GM23338 (cell line): ENCODE data around the gene ALDH16A1. TPM values are rescaled to one million over a fixed set of nuclear protein-coding genes. Genes with fewer than 3 reads are reported as not detected.

Experiments
- ATAC-seq: fragments of 200-7000 bp; cut with Tn5 transposase; 3 replicates; pipeline ENCODE4 v1.9.1; 2020
- DNase-seq: peaks from one replicate; pipeline ENCODE4 v3.0.0-alpha.2; 2015; ENCODE audit warnings: low spot score
- H2AFZ ChIP-seq: fragments of 200-600 bp; sonication (generic); 2 replicates; pipeline ENCODE4 v1.8.0; 2016; ENCODE audit warnings: antibody characterized with exemption, mild to moderate bottlenecking, moderate library complexity
- H3F3A ChIP-seq: fragments of 200-600 bp; sonication (generic); replicated peaks from 2 replicates; pipeline ENCODE4 v1.8.0; 2017; ENCODE audit warnings: antibody characterized with exemption, mixed run types, low read depth
- H3K27ac ChIP-seq: fragments of 200-600 bp; sonication (generic); 2 replicates; pipeline ENCODE4 v1.6.1; 2016; ENCODE audit warnings: low read depth
- H3K27me3 ChIP-seq: fragments of 200-600 bp; sonication (generic); 2 replicates; pipeline ENCODE4 v1.8.0; 2016; ENCODE audit warnings: mild to moderate bottlenecking, mixed run types, moderate library complexity; ENCODE audit not compliant: insufficient read depth
- H3K36me3 ChIP-seq: fragments of 200-600 bp; sonication (generic); 2 replicates; pipeline ENCODE4 v1.8.0; 2016; ENCODE audit warnings: mild to moderate bottlenecking; ENCODE audit not compliant: insufficient read depth
- H3K4me1 ChIP-seq: fragments of 200-600 bp; sonication (generic); 2 replicates; pipeline ENCODE4 v1.8.0; 2016; ENCODE audit warnings: mild to moderate bottlenecking, moderate library complexity; ENCODE audit not compliant: insufficient read depth
- H3K4me2 ChIP-seq: fragments of 200-600 bp; sonication (generic); 2 replicates; pipeline ENCODE4 v1.7.1; 2017; ENCODE audit warnings: mixed run types
- H3K4me3 ChIP-seq: fragments of 200-600 bp; sonication (generic); 2 replicates; pipeline ENCODE4 v1.6.1; 2016; ENCODE audit warnings: mixed run types
- H3K79me2 ChIP-seq: fragments of 200-600 bp; sonication (generic); replicated peaks from 2 replicates; pipeline ENCODE4 v1.8.0; 2017; ENCODE audit warnings: mild to moderate bottlenecking; ENCODE audit not compliant: insufficient read depth
- H3K9me2 ChIP-seq: fragments of 200-600 bp; sonication (generic); 2 replicates; pipeline ENCODE4 v1.8.0; 2017; ENCODE audit not compliant: insufficient read depth
- H4K20me1 ChIP-seq: fragments of 200-600 bp; sonication (generic); replicated peaks from 2 replicates; pipeline ENCODE4 v1.8.0; 2017; ENCODE audit warnings: mild to moderate bottlenecking; ENCODE audit not compliant: insufficient read depth
- H3K27ac Mint-ChIP-seq: 2 replicates; pipeline ENCODE4 v1.8.0; 2020; ENCODE audit warnings: inconsistent platforms, mild to moderate bottlenecking, moderate library complexity, mixed read lengths
- H3K27me3 Mint-ChIP-seq: 3 replicates; pipeline ENCODE4 v1.8.0; 2022; ENCODE audit warnings: low read depth, mild to moderate bottlenecking, moderate library complexity, mixed read lengths, inconsistent platforms; ENCODE audit not compliant: insufficient read depth, poor library complexity
- H3K36me3 Mint-ChIP-seq: 3 replicates; pipeline ENCODE4 v1.8.0; 2021; ENCODE audit warnings: low read depth, mild to moderate bottlenecking, inconsistent platforms, moderate library complexity, mixed read lengths
- H3K4me1 Mint-ChIP-seq: 3 replicates; pipeline ENCODE4 v1.8.0; 2020; ENCODE audit warnings: mild to moderate bottlenecking, inconsistent platforms, mixed read lengths
- H3K4me3 Mint-ChIP-seq: 3 replicates; pipeline ENCODE4 v1.8.0; 2021; ENCODE audit warnings: moderate library complexity, mild to moderate bottlenecking, inconsistent platforms, mixed read lengths
- H3K9me3 Mint-ChIP-seq: 3 replicates; pipeline ENCODE4 v1.8.0; 2020; ENCODE audit warnings: moderate library complexity, mild to moderate bottlenecking, inconsistent platforms, mixed read lengths
- CREB1 ChIP-seq: fragments of 250-450 bp; sonication (Bioruptor Pico); IDR thresholded peaks from 2 replicates; pipeline ENCODE4 v1.5.0; 2020; ENCODE audit warnings: low read depth, mild to moderate bottlenecking, moderate library complexity
- ETS1 ChIP-seq: IDR thresholded peaks from 2 replicates; pipeline ENCODE4 v1.6.1; 2016; ENCODE audit warnings: antibody characterized with exemption
- EZH2phosphoT487 ChIP-seq: fragments of 200-600 bp; sonication (generic); IDR thresholded peaks from one replicate; pipeline ENCODE4 v1.8.1; 2018; ENCODE audit warnings: antibody characterized with exemption; ENCODE audit not compliant: unreplicated experiment
- STAT1 ChIP-seq: IDR thresholded peaks from one replicate; pipeline ENCODE4 v1.6.1; 2016; ENCODE audit warnings: antibody characterized with exemption; ENCODE audit not compliant: unreplicated experiment
- polyA plus RNA-seq: library from polyadenylated mRNA; unstranded; fragments of >200 nt; fragmentation: Nextera tagmentation; extraction: Ambion mirVana; gene quantifications from 2 replicates; pipeline ENCODE4 v1.2.1, GENCODE V29; 2016
- total RNA-seq: library from RNA; depleted of rRNA; stranded (reverse); fragments of >200 nt; shearing (Covaris generic); gene quantifications from 2 replicates; pipeline ENCODE4 v1.2.3, GENCODE V29; 2014
- TF ChIP-seq, protein P1 (sequence below), 2 experiments: fragments of 200-600 bp in 1 of 2; sonication (generic) in 1 of 2; conservative IDR thresholded peaks; 2 replicates each; pipeline versions ENCODE4 v1.5.1 to v1.6.1; 2016 to 2017; ENCODE audit warnings: antibody characterized with exemption in 2 of 2, low read depth in 2 of 2, mild to moderate bottlenecking in 2 of 2, moderate library complexity in 1 of 2

Gene ALDH16A1
- total and polyA plus RNA-seq, 2 experiments from 2014 or later = 16.8 to 57.3 TPM

GRCh38 chr19:49498475-49498874 lies 45.5 kb downstream of the ALDH16A1 start (continued):
- TF ChIP-seq ETS1 (no peak), CREB1 (no peak)

DNA sequence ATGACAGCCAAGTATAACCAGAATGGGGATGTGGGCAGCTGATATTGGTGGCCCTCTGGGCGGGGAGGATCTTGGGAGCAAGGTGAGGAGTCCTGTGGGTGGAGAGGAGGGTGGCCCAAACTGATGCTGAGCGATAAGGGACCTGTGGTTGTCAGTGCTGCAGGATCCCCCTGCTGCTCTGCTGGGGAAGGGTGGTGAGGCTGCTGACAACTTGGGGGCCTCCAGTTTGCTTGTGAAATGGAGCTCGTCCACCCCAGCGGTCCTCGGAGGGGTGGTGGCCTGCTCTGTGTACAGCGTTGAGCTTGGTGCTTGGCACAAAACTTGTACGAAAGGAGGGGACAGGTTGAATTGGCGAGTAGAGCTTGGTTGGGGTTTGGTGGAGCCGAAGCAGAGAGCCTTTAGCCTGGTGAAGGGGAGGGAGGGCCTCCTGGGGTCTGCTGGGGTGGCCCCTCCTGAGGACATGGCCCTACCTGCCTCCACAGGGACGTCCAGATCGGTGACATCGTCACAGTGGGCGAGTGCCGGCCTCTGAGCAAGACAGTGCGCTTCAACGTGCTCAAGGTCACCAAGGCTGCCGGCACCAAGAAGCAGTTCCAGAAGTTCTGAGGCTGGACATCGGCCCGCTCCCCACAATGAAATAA lies 46.1 kb downstream of the ALDH16A1 start:
- H3K4me3 ChIP-seq = peak overlapping the region; percentile 100

GRCh38 chr19:49502866-49503581 lies 50.0 kb downstream of the ALDH16A1 start:
- H3K27me3 Mint-ChIP-seq = peaks cover 17% of the 10 kb centered on the region
- no peak overlapping the region for H3K4me3 ChIP-seq
- ATAC-seq (no peak), DNase-seq (peak; percentile 58)
- H3K36me3 ChIP-seq = peaks cover 14% of the 10 kb centered on the region
- peaks cover 32% of the 10 kb centered on the region for H3K4me1 ChIP-seq
- no peak overlapping the region for H2AFZ ChIP-seq
- peaks cover 24% of the 10 kb centered on the region for H3K36me3 Mint-ChIP-seq
- no peak for TF ChIP-seq EZH2phosphoT487
- TF ChIP-seq, protein P1, sequence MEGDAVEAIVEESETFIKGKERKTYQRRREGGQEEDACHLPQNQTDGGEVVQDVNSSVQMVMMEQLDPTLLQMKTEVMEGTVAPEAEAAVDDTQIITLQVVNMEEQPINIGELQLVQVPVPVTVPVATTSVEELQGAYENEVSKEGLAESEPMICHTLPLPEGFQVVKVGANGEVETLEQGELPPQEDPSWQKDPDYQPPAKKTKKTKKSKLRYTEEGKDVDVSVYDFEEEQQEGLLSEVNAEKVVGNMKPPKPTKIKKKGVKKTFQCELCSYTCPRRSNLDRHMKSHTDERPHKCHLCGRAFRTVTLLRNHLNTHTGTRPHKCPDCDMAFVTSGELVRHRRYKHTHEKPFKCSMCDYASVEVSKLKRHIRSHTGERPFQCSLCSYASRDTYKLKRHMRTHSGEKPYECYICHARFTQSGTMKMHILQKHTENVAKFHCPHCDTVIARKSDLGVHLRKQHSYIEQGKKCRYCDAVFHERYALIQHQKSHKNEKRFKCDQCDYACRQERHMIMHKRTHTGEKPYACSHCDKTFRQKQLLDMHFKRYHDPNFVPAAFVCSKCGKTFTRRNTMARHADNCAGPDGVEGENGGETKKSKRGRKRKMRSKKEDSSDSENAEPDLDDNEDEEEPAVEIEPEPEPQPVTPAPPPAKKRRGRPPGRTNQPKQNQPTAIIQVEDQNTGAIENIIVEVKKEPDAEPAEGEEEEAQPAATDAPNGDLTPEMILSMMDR (conservative IDR thresholded peaks at IDR 0.05; ENCODE audit: low read depth in 2 of 2) = peak; percentile 63 to 75
- no peak overlapping the region for H3K4me3 Mint-ChIP-seq
- H3K9me2 ChIP-seq = no peaks in the 10 kb centered on the region
- H3K4me1 Mint-ChIP-seq = peaks cover 24% of the 10 kb centered on the region
- 0 out of 2 replicates have a peak overlapping the region, but pooled peaks have one; percentile 24 for H3K4me2 ChIP-seq
- no peak overlapping the region for H3K27ac Mint-ChIP-seq
- H3K9me3 Mint-ChIP-seq = no peaks in the 10 kb centered on the region
- peaks cover 31% of the 10 kb centered on the region for H3F3A ChIP-seq
- H3K27me3 ChIP-seq = no peaks in the 10 kb centered on the region
- H3K79me2 ChIP-seq = peaks cover 8% of the 10 kb centered on the region
- H3K27ac ChIP-seq = no peak overlapping the region
- peaks cover 12% of the 10 kb centered on the region for H4K20me1 ChIP-seq

More for the DNA sequence above, 46.1 kb downstream of the ALDH16A1 start:
- Histone ChIP-seq H4K20me1 (peaks cover 19% of the 10 kb centered on the region), H3K4me2 (peak overlapping the region; percentile 100), H3K4me1 (peaks cover 49% of the 10 kb centered on the region), H3K27me3 (no peaks in the 10 kb centered on the region), H3K79me2 (peaks cover 26% of the 10 kb centered on the region), H2AFZ (no peak overlapping the region), H3K9me2 (no peaks in the 10 kb centered on the region), H3K27ac (peak overlapping the region; percentile 99), H3K36me3 (peaks cover 24% of the 10 kb centered on the region), H3F3A (peaks cover 54% of the 10 kb centered on the region)
- peak overlapping the region; percentile 76 for H3K27ac Mint-ChIP-seq
- ATAC-seq (no peak), DNase-seq (no peak)
- peaks cover 34% of the 10 kb centered on the region for H3K4me1 Mint-ChIP-seq
- peaks cover 45% of the 10 kb centered on the region for H3K27me3 Mint-ChIP-seq
- peak overlapping the region; percentile 94 for H3K4me3 Mint-ChIP-seq
- no peak for TF ChIP-seq STAT1
- no peak for TF ChIP-seq EZH2phosphoT487
- no peak for TF ChIP-seq ETS1
- peaks cover 6% of the 10 kb centered on the region; the same call in 1 of the 3 replicates for H3K9me3 Mint-ChIP-seq
- H3K36me3 Mint-ChIP-seq = peaks cover 44% of the 10 kb centered on the region
